Fibroblast of gingiva (primary cell): Measurements from ENCODE around the gene SH2D4B.

Source experiments
- DNase-seq: peaks from one replicate; pipeline ENCODE4 v3.0.0-alpha.2; 2011; ENCODE audit warnings: low read depth

SH2D4B gene

GRCh38 chr10:80646366-80646765 lies 108.7 kb downstream of the SH2D4B start:
- no peak for DNase-seq

GRCh38 chr10:80647173-80647833 lies 109.6 kb downstream of the SH2D4B start:
- DNase-seq: no peak

GRCh38 chr10:80648106-80648505 lies 110.4 kb downstream of the SH2D4B start:
- DNase-seq: no peak

GRCh38 chr10:80649183-80649582 lies 111.5 kb downstream of the SH2D4B start:
- no peak for DNase-seq

- DNase-seq: no peak
Observed at GRCh38 chr10:80655898-80656297, 118.2 kb downstream of the SH2D4B start.

- no peak for DNase-seq
Observed at GRCh38 chr10:80658068-80658467, 120.4 kb downstream of the SH2D4B start.

GRCh38 chr10:80659289-80659688 lies 121.6 kb downstream of the SH2D4B start:
- no peak for DNase-seq

GRCh38 chr10:80660266-80660665 lies 122.6 kb downstream of the SH2D4B start:
- DNase-seq: no peak

GRCh38 chr10:80660736-80661135 lies 123.0 kb downstream of the SH2D4B start:
- DNase-seq: no peak

GRCh38 chr10:80661526-80661925 lies 123.8 kb downstream of the SH2D4B start:
- no peak for DNase-seq

- peak; percentile 64 for DNase-seq
Observed at GRCh38 chr10:80662429-80663261, 124.9 kb downstream of the SH2D4B start.

GRCh38 chr10:80664071-80664680 lies 126.5 kb downstream of the SH2D4B start:
- peak; percentile 12 for DNase-seq

- no peak for DNase-seq
Observed at GRCh38 chr10:80669485-80669884, 131.8 kb downstream of the SH2D4B start.

- no peak for DNase-seq
Observed at GRCh38 chr10:80670774-80671173, 133.1 kb downstream of the SH2D4B start.

- no peak for DNase-seq
Observed at GRCh38 chr10:80671847-80672246, 134.1 kb downstream of the SH2D4B start.

- no peak for DNase-seq
Observed at GRCh38 chr10:80672613-80673012, 134.9 kb downstream of the SH2D4B start.

- no peak for DNase-seq
Observed at GRCh38 chr10:80674809-80675208, 137.1 kb downstream of the SH2D4B start.

GRCh38 chr10:80681142-80681541 lies 143.4 kb downstream of the SH2D4B start:
- no peak for DNase-seq

- no peak for DNase-seq
Observed at GRCh38 chr10:80684259-80684658, 146.6 kb downstream of the SH2D4B start.

- DNase-seq: no peak
Observed at GRCh38 chr10:80685355-80685754, 147.7 kb downstream of the SH2D4B start.

GRCh38 chr10:80686734-80687475 lies 149.2 kb downstream of the SH2D4B start:
- DNase-seq: no peak

- DNase-seq: no peak
Observed at GRCh38 chr10:80687476-80687789, 149.7 kb downstream of the SH2D4B start.

GRCh38 chr10:80690434-80690833 lies 152.7 kb downstream of the SH2D4B start:
- no peak for DNase-seq
